ENCODE data around the gene PLA2G2E. TPM values are rescaled to one million over a fixed set of nuclear protein-coding genes. Genes with fewer than 3 reads are reported as not detected.

The PLA2G2E gene
- total and polyA plus RNA-seq, 2 experiments from 2014 or later, result not detected

DNA sequence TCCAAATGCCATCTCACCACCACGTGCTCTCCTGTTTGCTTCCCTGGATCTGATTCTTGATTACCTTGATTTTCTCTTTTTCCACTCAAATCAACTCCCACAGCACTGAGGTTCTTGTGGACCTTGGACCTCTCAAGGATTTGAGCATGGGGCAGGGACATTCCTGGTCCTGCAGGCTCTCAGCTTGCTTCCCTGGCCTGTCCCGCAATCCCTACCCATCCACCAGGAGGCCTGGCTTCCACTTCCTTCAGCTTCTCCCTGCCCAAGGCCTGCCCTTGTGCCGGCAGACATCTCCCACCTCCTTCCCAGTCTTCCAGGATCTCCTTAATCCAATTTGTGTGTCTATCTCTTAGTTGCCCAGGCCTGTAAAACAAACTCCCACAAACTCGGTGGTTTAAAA lies 34.4 kb upstream of the PLA2G2E start:
- no peaks in the 10 kb centered on the region for H3K79me2 ChIP-seq
- no peak overlapping the region for H3K4me2 ChIP-seq
- H3K9me2 ChIP-seq (replicated peaks; ENCODE audit: insufficient read depth), result no peaks in the 10 kb centered on the region
- no peaks in the 10 kb centered on the region for H3K27me3 ChIP-seq
- no peak for DNase-seq (ENCODE audit: low spot score)
- no peak overlapping the region for H2AFZ ChIP-seq
- no peak overlapping the region for H3K4me3 ChIP-seq
- H3K36me3 ChIP-seq (replicated peaks; ENCODE audit: insufficient read depth, low read depth), result no peaks in the 10 kb centered on the region
- H3K4me1 ChIP-seq (ENCODE audit: insufficient read depth), result no peaks in the 10 kb centered on the region
- no peak for TF ChIP-seq EZH2 (IDR thresholded peaks at IDR 0.05; ENCODE audit: borderline replicate concordance)
- no peak for TF ChIP-seq CTCF (IDR thresholded peaks at IDR 0.05; ENCODE audit: poor library complexity)
- no peak for TF ChIP-seq EZH2phosphoT487 (IDR thresholded peaks at IDR 0.05; ENCODE audit: low read depth, severe bottlenecking, unreplicated experiment)
- H3K27ac ChIP-seq, result no peak overlapping the region
- no peaks in the 10 kb centered on the region for H4K20me1 ChIP-seq (ENCODE audit: insufficient read depth, poor library complexity, severe bottlenecking)
- 65% methylated on average over 4 of the region's 4 CpGs for WGBS (ENCODE audit: low lambda C conversion rate, missing lambda C conversion rate)
- H3K9me3 ChIP-seq (ENCODE audit: low read depth), result no peaks in the 10 kb centered on the region

GRCh38 chr1:19955534-19956170 lies 32.2 kb upstream of the PLA2G2E start:
- DNase-seq (ENCODE audit: low spot score), result no peak
- no peak overlapping the region for H3K4me3 ChIP-seq
- no peaks in the 10 kb centered on the region for H3K4me1 ChIP-seq (ENCODE audit: insufficient read depth)
- no peaks in the 10 kb centered on the region for H3K9me2 ChIP-seq (replicated peaks; ENCODE audit: insufficient read depth)
- H2AFZ ChIP-seq, result no peak overlapping the region
- no peaks in the 10 kb centered on the region for H3K36me3 ChIP-seq (replicated peaks; ENCODE audit: insufficient read depth, low read depth)
- TF ChIP-seq CTCF (IDR thresholded peaks at IDR 0.05; ENCODE audit: poor library complexity) (no peak), EZH2 (IDR thresholded peaks at IDR 0.05; ENCODE audit: borderline replicate concordance) (no peak), EZH2phosphoT487 (IDR thresholded peaks at IDR 0.05; ENCODE audit: low read depth, severe bottlenecking, unreplicated experiment) (no peak)
- H4K20me1 ChIP-seq (ENCODE audit: insufficient read depth, poor library complexity, severe bottlenecking), result no peaks in the 10 kb centered on the region
- H3K4me2 ChIP-seq, result no peak overlapping the region
- no peaks in the 10 kb centered on the region for H3K9me3 ChIP-seq (ENCODE audit: low read depth)
- H3K27ac ChIP-seq, result no peak overlapping the region
- no peaks in the 10 kb centered on the region for H3K27me3 ChIP-seq
- H3K79me2 ChIP-seq, result no peaks in the 10 kb centered on the region
- WGBS (ENCODE audit: low lambda C conversion rate, missing lambda C conversion rate), result 89% methylated on average over 11 of the region's 11 CpGs

GRCh38 chr1:19954059-19954458 lies 30.6 kb upstream of the PLA2G2E start:
- 92% methylated on average over 2 of the region's 2 CpGs for WGBS (ENCODE audit: low lambda C conversion rate, missing lambda C conversion rate)
- no peaks in the 10 kb centered on the region for H3K27me3 ChIP-seq

More at GRCh38 chr1:19954059-19954458, 30.6 kb upstream of the PLA2G2E start:
- Histone ChIP-seq H3K36me3 (replicated peaks; ENCODE audit: insufficient read depth, low read depth) (no peaks in the 10 kb centered on the region), H3K4me1 (ENCODE audit: insufficient read depth) (no peaks in the 10 kb centered on the region), H3K4me2 (no peak overlapping the region), H3K9me3 (ENCODE audit: low read depth) (no peaks in the 10 kb centered on the region), H3K27ac (no peak overlapping the region), H3K4me3 (no peak overlapping the region), H2AFZ (no peak overlapping the region), H3K9me2 (replicated peaks; ENCODE audit: insufficient read depth) (no peaks in the 10 kb centered on the region), H3K79me2 (no peaks in the 10 kb centered on the region), H4K20me1 (ENCODE audit: insufficient read depth, poor library complexity, severe bottlenecking) (no peaks in the 10 kb centered on the region)
- TF ChIP-seq EZH2 (IDR thresholded peaks at IDR 0.05; ENCODE audit: borderline replicate concordance), result no peak
- no peak for TF ChIP-seq CTCF (IDR thresholded peaks at IDR 0.05; ENCODE audit: poor library complexity)
- no peak for TF ChIP-seq EZH2phosphoT487 (IDR thresholded peaks at IDR 0.05; ENCODE audit: low read depth, severe bottlenecking, unreplicated experiment)
- no peak for DNase-seq (ENCODE audit: low spot score)
